NCI-H345 (cell line): ENCODE data around the gene HMMR.
"Not testable (repeated sequence)": the region's sequence is repeated elsewhere in the genome, so short reads cannot be mapped to it uniquely, and the experiment has no call there.

Experiments used
- DNase-seq: peaks from one replicate; lab custom pipeline; 2025; lab: John Stamatoyannopoulos, UW

Gene HMMR

GRCh38 chr5:163460562-163461171, at the start of gene HMMR:
Gene HMMR, plus strand, starts transcription at chr5:163460632. Its CDS starts 61 bp downstream, at chr5:163460693.
- peak; percentile 73 for DNase-seq

DNA sequence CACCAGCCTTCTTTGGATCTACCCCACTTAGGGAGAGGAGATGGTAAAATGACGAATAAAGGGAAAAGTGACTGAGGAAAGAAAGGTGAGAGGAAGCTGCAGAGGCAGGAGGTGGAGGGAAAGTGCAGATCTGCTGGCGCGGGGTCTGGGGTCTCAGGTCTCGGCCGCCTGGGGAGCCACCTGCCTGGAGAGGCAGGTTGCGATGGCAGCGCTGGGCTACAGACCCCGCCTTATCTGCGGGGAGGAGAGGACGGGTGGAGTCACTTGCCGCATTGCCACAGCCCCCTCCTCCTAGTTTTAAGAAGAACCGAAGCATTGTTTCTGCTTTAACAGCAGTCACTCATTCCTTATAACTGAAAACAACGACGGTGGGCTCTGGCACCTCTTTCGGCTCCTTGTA, 44.8 kb upstream of the HMMR start:
- DNase-seq = not testable (repeated sequence)

- DNase-seq = no peak
These were observed 35.6 kb upstream of the HMMR start for GRCh38 chr5:163424836-163425235.

GRCh38 chr5:163426128-163426527, 34.3 kb upstream of the HMMR start:
- not testable (repeated sequence) for DNase-seq

DNA sequence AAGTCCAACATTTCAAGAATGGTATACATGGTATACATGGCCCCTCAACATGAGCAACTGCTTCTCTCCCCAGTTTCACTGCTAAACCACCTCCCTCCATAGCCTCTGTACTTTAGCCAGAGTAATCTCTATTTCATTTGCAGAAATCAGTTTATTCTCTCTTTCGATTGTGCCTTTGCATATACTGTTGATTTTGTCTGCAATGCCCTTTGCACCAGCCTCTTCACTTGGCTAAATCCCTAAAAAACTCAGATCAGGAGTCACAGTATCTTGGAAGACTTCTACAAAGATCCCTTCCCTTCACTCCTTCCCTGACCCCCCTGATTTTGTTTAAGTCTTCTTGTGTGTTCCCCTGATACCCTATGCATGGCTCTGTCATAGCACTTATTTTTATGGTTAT, 27.9 kb upstream of the HMMR start:
- no peak for DNase-seq

DNA sequence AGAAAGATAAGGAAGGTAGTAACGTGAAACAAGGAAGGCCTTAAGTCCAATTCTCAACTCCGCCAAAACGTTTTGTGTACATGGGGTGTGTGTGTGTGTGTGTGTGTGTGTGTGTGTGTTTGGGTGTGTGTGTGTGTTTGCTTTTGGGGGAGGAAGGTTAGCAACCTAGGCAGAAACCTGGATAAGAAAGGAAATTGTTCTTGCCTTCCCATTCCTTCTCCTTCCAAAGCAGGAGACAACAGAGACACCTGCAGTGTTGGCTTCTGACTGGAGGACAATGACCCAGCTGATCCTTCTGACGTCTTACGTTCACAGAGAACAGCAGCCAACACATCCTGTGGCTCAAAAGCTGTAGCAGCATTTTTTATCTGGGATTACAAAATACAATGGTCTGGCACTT, 27.2 kb upstream of the HMMR start:
- no peak for DNase-seq

DNA sequence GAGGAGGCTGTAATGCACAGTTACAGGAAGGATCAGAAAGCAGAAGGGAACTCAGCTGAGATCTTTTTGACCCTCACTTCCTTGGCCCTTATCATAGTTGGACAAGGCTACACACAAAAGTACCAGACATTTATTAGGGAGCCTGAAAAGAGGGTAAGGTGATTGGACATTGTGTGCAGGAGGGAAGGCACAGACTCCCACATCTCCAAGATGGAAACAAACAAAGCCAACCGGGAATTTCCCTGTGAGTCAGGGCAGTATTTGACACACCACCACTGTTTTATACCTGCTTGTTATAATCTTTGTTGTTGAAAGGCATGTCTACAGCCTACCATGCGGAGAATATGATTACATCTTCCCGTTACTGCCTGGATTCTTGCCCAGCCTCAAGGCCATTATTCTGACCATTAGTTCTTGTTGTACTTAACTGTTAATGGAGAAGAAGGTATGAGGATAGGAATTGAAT, 26.0 kb upstream of the HMMR start:
- DNase-seq = no peak

DNA sequence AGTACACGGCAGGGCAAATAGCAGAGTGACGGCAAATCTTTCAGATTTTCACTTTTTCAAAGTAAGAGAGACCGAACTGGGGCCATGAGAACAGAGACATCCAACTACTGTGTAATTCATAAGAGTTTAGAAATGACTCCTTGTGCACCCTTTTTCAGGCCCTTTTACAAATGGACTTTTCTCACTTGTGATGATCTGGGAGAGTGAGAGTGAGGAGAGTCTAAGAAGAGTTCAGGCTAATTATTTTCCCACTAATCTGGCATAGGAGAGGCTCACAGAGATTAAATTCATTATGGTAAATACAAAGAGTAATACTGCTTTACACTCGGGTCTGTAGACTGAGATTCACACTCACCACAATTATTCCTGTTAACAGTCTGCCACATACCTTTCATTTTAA, 23.9 kb upstream of the HMMR start:
- no peak for DNase-seq

GRCh38 chr5:163437011-163437308, 23.5 kb upstream of the HMMR start:
- no peak for DNase-seq

DNA sequence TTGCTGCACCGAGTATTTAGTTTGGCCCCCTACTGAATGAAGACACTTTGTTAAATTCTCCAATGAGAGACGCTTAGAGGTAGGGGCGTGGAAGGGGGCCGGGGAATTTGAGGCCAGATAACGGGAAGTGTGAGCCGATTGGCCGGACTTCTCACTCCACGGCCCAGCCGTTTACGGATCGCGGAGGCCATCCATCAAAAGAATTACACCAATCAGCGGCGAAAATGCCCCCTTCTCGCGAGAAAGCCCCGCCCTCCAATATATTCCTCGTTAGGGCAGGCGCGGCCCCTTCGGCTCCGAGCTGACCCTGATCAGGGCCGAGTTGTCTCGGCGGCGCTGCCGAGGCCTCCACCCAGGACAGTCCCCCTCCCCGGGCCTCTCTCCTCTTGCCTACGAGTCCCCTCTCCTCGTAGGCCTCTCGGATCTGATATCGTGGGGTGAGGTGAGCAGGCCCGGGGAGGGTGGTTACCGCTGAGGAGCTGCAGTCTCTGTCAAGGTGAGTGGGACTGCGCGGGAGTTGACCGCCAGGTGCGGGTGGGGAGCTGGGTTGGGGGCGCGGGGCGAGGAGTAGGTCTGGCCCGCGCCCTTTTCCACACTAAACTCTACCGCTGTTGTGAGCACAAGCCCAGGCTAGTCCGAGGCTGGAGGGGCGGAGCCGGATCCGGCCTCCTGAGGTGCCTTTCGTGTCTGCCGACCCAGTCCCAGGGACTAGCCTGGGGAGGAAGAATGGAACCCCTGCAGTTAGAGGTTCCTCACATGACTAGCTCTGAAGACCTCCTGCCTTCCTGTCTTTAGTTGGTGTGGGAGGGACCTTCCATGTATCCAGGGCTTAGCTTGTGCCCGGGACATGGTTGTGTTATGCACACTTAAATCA, 22.9 kb upstream of the HMMR start, which contains the start of gene CCNG1:
TSS of gene CCNG1 (plus strand) at position 287 of the 874 bp plus-strand sequence. CDS start 1,662 bp downstream, outside the sequence.
- DNase-seq = peak; percentile 98

DNA sequence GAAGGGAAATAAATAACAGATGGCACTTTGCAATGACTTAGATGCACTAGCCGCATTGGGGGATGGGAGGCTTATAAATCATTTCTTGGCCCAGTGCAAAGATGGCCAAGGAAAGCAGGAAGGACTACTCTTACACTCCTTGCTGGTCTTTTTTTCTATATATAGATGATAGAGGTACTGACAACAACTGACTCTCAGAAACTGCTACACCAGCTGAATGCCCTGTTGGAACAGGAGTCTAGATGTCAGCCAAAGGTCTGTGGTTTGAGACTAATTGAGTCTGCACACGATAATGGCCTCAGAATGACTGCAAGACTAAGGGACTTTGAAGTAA, 21.4 kb upstream of the HMMR start:
- DNase-seq = no peak

DNA sequence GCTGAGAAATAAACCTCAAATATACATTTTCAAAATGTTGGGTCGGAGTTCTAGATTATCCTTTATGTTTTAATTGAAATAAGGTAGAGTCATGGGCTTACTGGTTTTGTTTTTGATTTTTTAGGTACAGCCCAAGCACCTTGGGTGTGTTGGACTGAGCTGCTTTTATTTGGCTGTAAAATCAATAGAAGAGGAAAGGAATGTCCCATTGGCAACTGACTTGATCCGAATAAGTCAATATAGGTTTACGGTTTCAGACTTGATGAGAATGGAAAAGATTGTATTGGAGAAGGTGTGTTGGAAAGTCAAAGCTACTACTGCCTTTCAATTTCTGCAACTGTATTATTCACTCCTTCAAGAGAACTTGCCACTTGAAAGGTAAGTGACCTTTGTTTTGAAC, 19.5 kb upstream of the HMMR start:
- DNase-seq = no peak

DNA sequence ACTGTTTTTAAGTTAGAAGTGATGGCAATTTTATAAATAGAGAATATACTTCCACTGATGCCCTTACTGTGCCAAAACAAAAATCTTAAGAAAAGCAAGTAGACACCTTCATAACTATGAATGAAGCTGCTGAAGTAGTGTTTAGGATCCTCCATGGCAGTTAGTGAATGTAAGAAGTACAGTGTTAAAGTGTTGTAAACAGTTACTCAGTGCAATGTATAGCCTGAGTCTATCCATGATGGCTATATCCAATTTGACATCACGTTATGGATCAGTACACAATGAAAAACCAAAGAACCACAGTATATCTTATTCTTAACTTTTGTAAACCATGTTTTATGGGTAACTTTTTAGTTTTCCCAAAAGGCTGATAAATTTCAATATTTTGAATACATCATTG, 15.9 kb upstream of the HMMR start:
- no peak for DNase-seq

- DNase-seq = no peak
These were observed 15.1 kb upstream of the HMMR start for GRCh38 chr5:163445345-163445744.

- DNase-seq = no peak
These were observed 13.2 kb upstream of the HMMR start for GRCh38 chr5:163447191-163447590.

GRCh38 chr5:163447875-163448274, 12.6 kb upstream of the HMMR start:
- DNase-seq = no peak

- DNase-seq = no peak
These were observed 11.9 kb upstream of the HMMR start for GRCh38 chr5:163448491-163448890.

- DNase-seq = no peak
These were observed 8.9 kb upstream of the HMMR start for GRCh38 chr5:163451489-163451888.

DNA sequence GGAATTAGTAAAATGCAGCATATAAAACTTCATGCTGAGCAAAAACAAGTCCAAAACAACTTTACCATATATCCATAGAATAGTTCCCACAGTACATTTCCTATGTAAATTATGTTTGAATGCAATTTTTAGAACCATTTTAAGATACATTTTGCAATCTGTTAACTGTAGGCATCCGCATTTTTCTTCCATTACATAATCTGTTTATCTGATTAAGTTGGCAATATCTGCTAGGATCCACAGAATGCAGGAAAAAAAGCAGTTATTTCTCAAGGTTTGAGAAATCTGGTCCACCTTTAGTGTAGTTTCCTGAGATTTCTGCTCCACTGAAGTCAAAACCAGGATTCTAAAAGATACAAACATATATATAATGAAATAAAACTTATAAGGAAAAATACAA, 6.7 kb upstream of the HMMR start:
- no peak for DNase-seq

DNA sequence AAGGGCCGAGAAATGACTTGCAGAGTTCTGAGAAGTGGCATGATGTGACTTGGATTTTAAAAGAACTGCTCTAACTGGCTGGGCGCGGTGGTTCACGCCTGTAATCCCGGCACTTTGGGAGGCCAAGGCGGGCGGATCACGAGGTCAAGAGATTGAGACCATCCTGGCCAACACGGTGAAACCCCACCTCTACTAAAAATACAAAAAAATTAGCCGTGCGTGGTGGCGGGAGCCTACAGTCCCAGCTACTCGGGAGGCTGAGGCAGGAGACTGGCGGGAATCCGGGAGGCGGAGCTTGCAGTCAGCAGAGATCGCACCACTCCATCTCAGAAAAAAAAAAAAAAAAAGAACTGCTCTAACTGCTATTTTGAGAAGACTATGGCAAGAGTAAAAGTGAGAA, 5.0 kb upstream of the HMMR start:
- DNase-seq = not testable (repeated sequence)

DNA sequence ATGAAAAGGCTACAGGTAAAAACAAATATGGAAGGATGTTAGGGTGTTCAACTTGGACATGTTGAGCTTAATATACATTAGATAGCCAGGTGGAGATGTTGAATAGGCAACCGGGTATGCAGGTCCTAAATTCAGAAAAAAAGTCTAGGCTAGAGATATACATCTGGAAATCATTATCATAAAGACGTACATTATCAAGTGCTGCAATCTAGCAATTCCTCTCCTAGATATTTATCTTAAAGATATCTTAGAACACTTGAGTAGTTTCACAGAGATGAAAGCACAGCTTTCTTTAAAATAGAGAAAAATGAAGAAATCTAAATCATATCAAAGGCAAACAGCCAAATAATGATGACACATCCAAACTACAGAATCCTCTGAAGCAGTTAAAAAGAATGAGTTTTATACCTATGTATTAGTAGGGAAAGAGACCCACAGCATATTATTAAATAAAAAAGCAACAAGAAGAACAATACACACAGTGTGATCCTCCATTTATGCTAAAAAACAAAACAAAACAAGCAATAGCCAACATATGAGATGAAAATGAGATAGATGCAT, 4.3 kb upstream of the HMMR start:
- DNase-seq = no peak

DNA sequence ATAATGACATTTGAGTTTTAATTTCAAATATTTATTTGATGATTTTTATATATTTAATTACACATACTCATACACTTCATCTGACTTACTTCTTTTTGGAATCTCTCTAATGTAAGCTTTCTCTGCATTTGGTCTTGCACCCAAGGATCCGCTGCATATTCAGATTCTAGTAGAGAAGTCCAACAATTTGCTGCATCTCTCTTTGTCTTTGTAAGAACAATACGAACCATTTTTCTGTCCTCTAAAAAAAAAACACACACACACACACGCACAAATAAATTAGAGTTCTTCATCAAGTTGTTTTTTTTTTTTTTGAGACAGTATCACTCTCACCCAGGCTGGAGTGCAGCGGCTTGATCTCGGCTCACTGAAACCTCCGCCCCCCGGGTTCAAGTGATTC, 3.6 kb upstream of the HMMR start:
- DNase-seq = no peak

- DNase-seq = no peak
These were observed 1.6 kb upstream of the HMMR start for GRCh38 chr5:163458778-163459385.
